ENCODE results near the gene BOC. TPM values are rescaled to one million over a fixed set of nuclear protein-coding genes. Genes with fewer than 3 reads are reported as not detected.

The BOC gene
- total RNA-seq, 2 experiments from 2014 or later = 0.40 to 0.43 TPM

GRCh38 chr3:113255100-113255853 lies 43.9 kb downstream of the BOC start:
- no peaks in the 10 kb centered on the region for H3K36me3 Mint-ChIP-seq (ENCODE audit: low read depth)
- H3K4me1 Mint-ChIP-seq = no peaks in the 10 kb centered on the region
- POLR2A ChIA-PET = no interaction called here
- ATAC-seq = no peak
- intact Hi-C loops (cut with DNase I, micrococcal nuclease) = no loop called here
- H3K4me3 Mint-ChIP-seq = no peak overlapping the region
- no peak overlapping the region for H3K27ac Mint-ChIP-seq
- no peaks in the 10 kb centered on the region for H3K9me3 Mint-ChIP-seq (ENCODE audit: low read depth)
- no peaks in the 10 kb centered on the region for H3K27me3 Mint-ChIP-seq
- DNase-seq = no peak
- CTCF ChIA-PET = interaction anchor here (0.6 to 0.9 kb wide), 3 partner anchors 12 to 901 kb away, joined by 3 read pairs; no protein-coding TSS in a partner anchor

DNA sequence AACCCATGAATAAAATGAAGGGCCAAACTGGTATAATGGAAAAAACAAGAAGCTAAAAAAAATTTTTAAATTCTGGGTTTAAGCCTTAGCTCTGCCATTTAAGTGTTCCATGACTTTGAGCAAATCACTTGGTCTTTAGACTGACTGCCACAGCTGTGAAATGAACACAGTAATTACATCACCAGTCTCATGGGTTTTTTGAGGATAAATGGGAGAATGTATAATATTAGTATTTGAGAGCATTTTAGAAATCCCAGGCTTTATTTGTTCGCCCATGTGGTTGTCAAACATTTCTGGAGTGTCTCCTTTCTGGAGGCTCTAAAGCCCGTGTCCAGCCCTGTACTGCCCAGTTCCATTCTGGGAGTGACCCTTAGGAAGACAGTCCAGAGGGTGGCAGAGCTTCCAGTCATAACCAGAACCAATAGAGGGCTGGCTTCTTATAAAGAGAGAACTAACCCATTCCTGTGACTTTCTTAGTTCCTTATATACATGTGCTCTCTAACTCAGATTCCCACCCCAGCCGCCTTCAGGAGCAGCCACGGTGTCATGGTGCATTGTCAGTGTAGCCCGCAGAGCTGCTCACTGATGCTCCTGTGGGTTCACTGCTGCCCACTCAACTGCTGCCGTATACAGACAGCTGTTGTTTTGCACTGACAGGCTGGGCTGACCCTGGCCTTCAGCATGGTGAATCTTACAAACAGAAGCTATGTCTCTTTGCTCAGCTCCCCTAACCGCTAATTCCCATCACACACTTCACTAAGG lies 44.7 kb downstream of the BOC start:
- Mint-ChIP-seq H3K4me3 (no peak overlapping the region), H3K9me3 (ENCODE audit: low read depth) (no peaks in the 10 kb centered on the region), H3K36me3 (ENCODE audit: low read depth) (no peaks in the 10 kb centered on the region), H3K4me1 (no peaks in the 10 kb centered on the region), H3K27ac (no peak overlapping the region), H3K27me3 (no peaks in the 10 kb centered on the region)
- POLR2A ChIA-PET = no interaction called here
- CTCF ChIA-PET = interaction anchor here (0.7 to 0.9 kb wide), 2 partner anchors 13 to 24 kb away, joined by 3 read pairs; no protein-coding TSS in a partner anchor
- no peak for ATAC-seq
- intact Hi-C loops (cut with DNase I, micrococcal nuclease) = no loop called here
- DNase-seq = no peak

DNA sequence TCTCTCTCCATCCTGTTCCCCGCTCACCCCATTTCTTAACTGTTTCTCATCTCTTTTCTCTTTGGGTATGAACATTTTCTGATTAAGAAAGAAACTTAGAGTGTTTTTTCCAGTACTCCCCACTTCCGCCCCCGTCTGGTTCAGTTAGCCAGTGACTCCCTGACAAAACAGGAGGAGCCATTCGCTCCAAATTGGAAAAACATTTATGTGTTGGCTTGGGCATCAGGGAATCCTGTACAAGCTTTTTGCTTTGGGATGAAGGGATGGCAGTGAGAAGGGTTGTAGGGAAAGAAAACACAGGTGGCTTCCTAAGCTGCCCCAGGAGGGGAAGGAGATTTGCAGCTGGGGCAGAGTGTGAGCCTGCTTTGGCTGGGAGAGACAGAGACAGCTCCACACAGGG lies 47.0 kb downstream of the BOC start:
- ChIA-PET POLR2A (interaction anchor here (0.6 kb wide), 1 partner anchor 600 kb away, joined by 6 read pairs; no protein-coding TSS in a partner anchor), CTCF (interaction anchor here (1.5 kb wide), 1 partner anchor 30 kb away, joined by 5 read pairs; no protein-coding TSS in a partner anchor)
- Mint-ChIP-seq H3K9me3 (ENCODE audit: low read depth) (no peaks in the 10 kb centered on the region), H3K27me3 (no peaks in the 10 kb centered on the region), H3K4me1 (no peaks in the 10 kb centered on the region), H3K36me3 (ENCODE audit: low read depth) (no peaks in the 10 kb centered on the region), H3K4me3 (no peak overlapping the region), H3K27ac (no peak overlapping the region)
- no peak for DNase-seq
- intact Hi-C loops (cut with DNase I, micrococcal nuclease) = no loop called here
- ATAC-seq = no peak

GRCh38 chr3:113259196-113259595 lies 47.8 kb downstream of the BOC start:
- ChIA-PET CTCF (interaction anchor here (1.5 kb wide), 1 partner anchor 29 kb away, joined by 5 read pairs; no protein-coding TSS in a partner anchor), POLR2A (no interaction called here)
- Mint-ChIP-seq H3K27me3 (no peaks in the 10 kb centered on the region), H3K9me3 (ENCODE audit: low read depth) (no peaks in the 10 kb centered on the region), H3K27ac (no peak overlapping the region), H3K4me3 (no peak overlapping the region), H3K36me3 (ENCODE audit: low read depth) (no peaks in the 10 kb centered on the region), H3K4me1 (no peaks in the 10 kb centered on the region)
- ATAC-seq (no peak), DNase-seq (no peak)
- intact Hi-C loops (cut with DNase I, micrococcal nuclease) = no loop called here

GRCh38 chr3:113261063-113261625 lies 49.8 kb downstream of the BOC start:
- intact Hi-C loops (cut with DNase I, micrococcal nuclease) = no loop called here
- DNase-seq (no peak), ATAC-seq (no peak)
- H3K27me3 Mint-ChIP-seq = no peaks in the 10 kb centered on the region
- no peaks in the 10 kb centered on the region for H3K9me3 Mint-ChIP-seq (ENCODE audit: low read depth)
- ChIA-PET CTCF (no interaction called here), POLR2A (no interaction called here)
- no peak overlapping the region for H3K27ac Mint-ChIP-seq
- H3K36me3 Mint-ChIP-seq (ENCODE audit: low read depth) = no peaks in the 10 kb centered on the region
- no peak overlapping the region for H3K4me3 Mint-ChIP-seq
- H3K4me1 Mint-ChIP-seq = no peaks in the 10 kb centered on the region

DNA sequence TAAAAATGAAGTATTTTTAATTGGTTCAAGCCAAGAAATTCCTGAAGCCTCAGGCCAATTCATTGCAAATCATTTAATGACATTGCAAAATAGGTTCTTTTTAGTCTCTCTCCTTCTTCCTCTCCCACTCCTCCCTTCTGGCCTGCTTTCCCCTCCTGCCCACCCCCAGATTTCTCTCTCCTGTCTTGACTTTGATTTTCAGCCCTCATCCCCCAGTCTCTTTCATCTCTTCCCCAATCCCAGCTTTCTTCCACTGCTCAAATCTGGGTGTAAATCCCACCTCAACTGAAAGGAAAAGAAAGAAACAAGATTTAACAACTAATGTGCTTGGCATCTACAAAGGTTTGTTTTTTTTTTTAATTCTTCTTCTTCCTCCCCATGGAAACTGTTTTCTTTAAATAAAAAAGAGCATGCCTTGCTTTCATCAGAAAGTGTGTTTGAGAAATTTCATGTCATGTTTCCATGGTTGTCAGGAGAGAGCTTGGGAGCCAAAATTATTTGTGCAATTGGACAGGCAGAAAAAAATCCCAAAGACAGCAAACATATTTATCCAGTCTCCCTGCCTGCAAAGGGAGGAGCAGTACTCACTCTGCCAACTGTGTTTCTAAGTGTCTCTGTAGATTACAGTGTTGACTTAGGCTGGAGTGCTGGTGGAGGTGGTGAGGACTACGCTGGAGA lies 50.4 kb downstream of the BOC start:
- ChIA-PET POLR2A (no interaction called here), CTCF (interaction anchor here (3.8 kb wide), 1 partner anchor 27 kb away, joined by 16 read pairs; no protein-coding TSS in a partner anchor)
- Mint-ChIP-seq H3K27ac (no peak overlapping the region), H3K36me3 (ENCODE audit: low read depth) (no peaks in the 10 kb centered on the region), H3K27me3 (no peaks in the 10 kb centered on the region), H3K4me1 (no peaks in the 10 kb centered on the region), H3K4me3 (no peak overlapping the region), H3K9me3 (ENCODE audit: low read depth) (no peaks in the 10 kb centered on the region)
- DNase-seq (no peak), ATAC-seq (no peak)
- intact Hi-C loops (cut with DNase I, micrococcal nuclease) = no loop called here

- no peaks in the 10 kb centered on the region for H3K36me3 Mint-ChIP-seq (ENCODE audit: low read depth)
- H3K27ac Mint-ChIP-seq = no peak overlapping the region
- H3K27me3 Mint-ChIP-seq = no peaks in the 10 kb centered on the region
- H3K4me1 Mint-ChIP-seq = no peaks in the 10 kb centered on the region
- intact Hi-C loops (cut with DNase I, micrococcal nuclease) = no loop called here
- ChIA-PET POLR2A (no interaction called here), CTCF (interaction anchor here (3.8 kb wide), 1 partner anchor 26 kb away, joined by 16 read pairs; no protein-coding TSS in a partner anchor)
- H3K4me3 Mint-ChIP-seq = no peak overlapping the region
- ATAC-seq = no peak
- no peaks in the 10 kb centered on the region for H3K9me3 Mint-ChIP-seq (ENCODE audit: low read depth)
- DNase-seq = no peak
Measured at GRCh38 chr3:113262304-113262665, 50.9 kb downstream of the BOC start.

- Mint-ChIP-seq H3K9me3 (ENCODE audit: low read depth) (no peaks in the 10 kb centered on the region), H3K4me1 (no peaks in the 10 kb centered on the region), H3K27me3 (no peaks in the 10 kb centered on the region), H3K4me3 (no peak overlapping the region), H3K27ac (no peak overlapping the region), H3K36me3 (ENCODE audit: low read depth) (no peaks in the 10 kb centered on the region)
- intact Hi-C loops (cut with DNase I, micrococcal nuclease) = no loop called here
- DNase-seq = no peak
- ATAC-seq = no peak
- CTCF ChIA-PET = interaction anchor here (3.8 kb wide), 1 partner anchor 25 kb away, joined by 16 read pairs; no protein-coding TSS in a partner anchor
- POLR2A ChIA-PET = no interaction called here
Measured at GRCh38 chr3:113263020-113263419, 51.7 kb downstream of the BOC start.

- no peaks in the 10 kb centered on the region for H3K9me3 Mint-ChIP-seq (ENCODE audit: low read depth)
- H3K27me3 Mint-ChIP-seq = no peaks in the 10 kb centered on the region
- ChIA-PET CTCF (interaction anchor here (0.7 to 3.8 kb wide), 4 partner anchors 25 to 682 kb away, joined by 3 to 16 read pairs (median 3); no protein-coding TSS in a partner anchor), POLR2A (no interaction called here)
- intact Hi-C loops (cut with DNase I, micrococcal nuclease) = no loop called here
- no peak overlapping the region for H3K4me3 Mint-ChIP-seq
- no peaks in the 10 kb centered on the region for H3K4me1 Mint-ChIP-seq
- no peak overlapping the region for H3K27ac Mint-ChIP-seq
- no peaks in the 10 kb centered on the region for H3K36me3 Mint-ChIP-seq (ENCODE audit: low read depth)
- DNase-seq (no peak), ATAC-seq (no peak)
Measured at GRCh38 chr3:113263778-113264177, 52.4 kb downstream of the BOC start.

DNA sequence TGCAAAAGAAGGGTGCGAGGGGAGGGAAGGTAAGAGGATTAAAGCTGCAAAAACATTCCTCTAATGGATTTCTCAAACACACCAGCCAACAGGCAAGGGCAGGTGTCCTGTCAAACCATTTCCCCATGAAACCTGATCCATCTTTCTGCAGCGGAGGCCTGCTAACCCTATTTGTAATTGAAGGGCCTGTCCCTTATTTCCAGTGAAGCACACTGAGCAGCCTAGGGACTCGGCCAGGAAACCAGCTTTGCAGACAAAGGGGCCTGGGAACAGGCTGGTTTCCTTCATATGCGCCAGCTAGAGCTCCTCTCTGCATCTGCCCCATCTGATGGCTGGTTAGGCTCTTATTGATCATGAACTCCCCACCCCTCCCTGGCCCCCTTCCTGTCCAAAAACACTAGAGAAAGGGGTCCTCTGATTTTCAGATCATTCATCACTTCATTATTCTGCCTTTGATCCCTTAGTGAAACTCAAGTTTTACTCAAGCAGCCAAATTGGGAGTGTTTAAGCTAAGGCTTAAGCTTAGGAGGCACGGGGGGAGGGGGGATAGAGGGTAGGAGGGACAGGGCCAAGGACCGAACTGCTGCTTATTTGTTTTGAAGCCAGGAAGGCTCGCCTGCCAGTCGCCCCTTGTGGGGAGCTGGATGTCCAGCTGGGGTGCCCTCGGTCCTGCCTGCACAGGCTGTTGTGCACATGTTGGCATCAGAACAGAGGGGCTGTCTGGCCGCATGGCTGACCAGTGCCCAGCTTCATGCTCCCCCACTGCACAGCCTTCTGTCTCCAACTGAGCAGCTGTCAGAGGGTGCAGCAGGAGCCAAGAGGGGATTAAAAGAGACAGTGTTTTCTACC lies 53.1 kb downstream of the BOC start:
- CTCF ChIA-PET = interaction anchor here (0.7 to 3.8 kb wide), 4 partner anchors 24 to 682 kb away, joined by 3 to 16 read pairs (median 3); no protein-coding TSS in a partner anchor
- no peak for DNase-seq
- intact Hi-C loops (cut with DNase I, micrococcal nuclease) = no loop called here
- Mint-ChIP-seq H3K36me3 (ENCODE audit: low read depth) (no peaks in the 10 kb centered on the region), H3K27ac (no peak overlapping the region), H3K4me3 (no peak overlapping the region), H3K27me3 (no peaks in the 10 kb centered on the region), H3K9me3 (ENCODE audit: low read depth) (no peaks in the 10 kb centered on the region), H3K4me1 (no peaks in the 10 kb centered on the region)
- ATAC-seq = no peak
- POLR2A ChIA-PET = no interaction called here

Data from activated CD4-positive, alpha-beta T cell treated with anti-CD3 and anti-CD28 coated beads for 36 hours (primary cell).